ENCODE results near the gene BNC2. TPM values are rescaled to one million over a fixed set of nuclear protein-coding genes. Genes with fewer than 3 reads are reported as not detected.

BNC2 gene
- under 1 TPM in 1 of 2 experiments, not detected in 1; 0.15 TPM for total RNA-seq

GRCh38 chr9:16870596-16871335, at the start of gene BNC2:
Gene BNC2 (minus strand): TSS chr9:16870670. CDS start chr9:16870648, 22 bp downstream.

Data from activated naive CD4-positive, alpha-beta T cell treated with anti-CD3 and anti-CD28 coated beads, Interleukin-2, amount 10 ng/mL, durations not matched to agents 5 hours and 36 hours (primary cell).